C4-2B (cell line): ENCODE data around the gene JMJD4.

Experiments used
- ZFX ChIP-seq: fragments of 450-650 bp; IDR thresholded peaks from 2 replicates; pipeline ENCODE4 v1.6.1; 2017
- TF ChIP-seq, protein P1 (sequence below): fragments of 450-650 bp; conservative IDR thresholded peaks from 2 replicates; pipeline ENCODE4 v1.5.1; 2017; ENCODE audit warnings: mild to moderate bottlenecking

DNA sequence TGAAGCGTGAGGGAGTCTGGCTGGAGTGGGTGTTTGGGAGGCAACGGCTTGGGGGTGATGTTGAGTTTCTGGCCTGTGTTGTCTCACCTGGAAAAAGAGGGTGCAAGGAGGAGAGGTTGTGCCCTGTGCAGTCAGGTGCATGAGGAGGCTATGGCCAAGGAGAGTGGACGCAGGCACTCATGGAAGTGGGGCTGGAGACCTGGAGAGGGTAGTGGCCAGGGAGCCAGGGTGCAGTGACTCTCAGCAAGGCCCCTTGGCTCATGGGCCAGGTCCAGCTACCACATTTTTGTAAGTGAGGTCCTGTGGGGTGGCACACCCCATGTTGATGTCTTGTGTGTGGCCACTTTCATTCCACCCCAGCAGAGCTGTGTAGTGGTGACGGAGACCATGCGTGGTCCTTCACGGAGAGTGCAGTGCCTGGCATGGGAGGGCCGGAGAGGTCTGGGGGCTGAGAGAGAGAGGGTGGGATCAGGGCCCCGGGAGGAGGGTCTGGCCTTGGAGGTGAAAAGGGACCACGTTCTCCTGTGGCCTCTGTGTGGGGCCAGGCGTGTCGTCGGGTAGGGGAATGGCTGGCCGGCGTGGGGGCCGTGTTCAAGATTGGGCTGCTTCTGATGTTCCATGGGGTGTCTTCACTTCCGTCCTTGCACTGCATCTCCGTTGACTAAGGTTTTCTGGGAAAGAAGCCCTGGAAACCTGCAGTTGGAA is 6.2 kb upstream of the JMJD4 start:
- TF ChIP-seq, protein P1, sequence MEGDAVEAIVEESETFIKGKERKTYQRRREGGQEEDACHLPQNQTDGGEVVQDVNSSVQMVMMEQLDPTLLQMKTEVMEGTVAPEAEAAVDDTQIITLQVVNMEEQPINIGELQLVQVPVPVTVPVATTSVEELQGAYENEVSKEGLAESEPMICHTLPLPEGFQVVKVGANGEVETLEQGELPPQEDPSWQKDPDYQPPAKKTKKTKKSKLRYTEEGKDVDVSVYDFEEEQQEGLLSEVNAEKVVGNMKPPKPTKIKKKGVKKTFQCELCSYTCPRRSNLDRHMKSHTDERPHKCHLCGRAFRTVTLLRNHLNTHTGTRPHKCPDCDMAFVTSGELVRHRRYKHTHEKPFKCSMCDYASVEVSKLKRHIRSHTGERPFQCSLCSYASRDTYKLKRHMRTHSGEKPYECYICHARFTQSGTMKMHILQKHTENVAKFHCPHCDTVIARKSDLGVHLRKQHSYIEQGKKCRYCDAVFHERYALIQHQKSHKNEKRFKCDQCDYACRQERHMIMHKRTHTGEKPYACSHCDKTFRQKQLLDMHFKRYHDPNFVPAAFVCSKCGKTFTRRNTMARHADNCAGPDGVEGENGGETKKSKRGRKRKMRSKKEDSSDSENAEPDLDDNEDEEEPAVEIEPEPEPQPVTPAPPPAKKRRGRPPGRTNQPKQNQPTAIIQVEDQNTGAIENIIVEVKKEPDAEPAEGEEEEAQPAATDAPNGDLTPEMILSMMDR = no peak
- TF ChIP-seq ZFX = no peak
